Thymus (tissue), 14 donors: ENCODE data around the gene FDPS. TPM values are rescaled to one million over a fixed set of nuclear protein-coding genes. Genes with fewer than 3 reads are reported as not detected.

ENCODE experiments used
- DNase-seq, 9 donors: peaks; one replicate each; pipeline ENCODE4 v3.0.0-alpha.2; 2013; ENCODE audit warnings: low spot score in 9 of 9, low read depth in 6 of 9, missing footprints in 1 of 9
- H3K27ac ChIP-seq, 2 donors: one replicate each; pipeline ENCODE4 v1.5.1; 2013; ENCODE audit warnings: control low read depth in 1 of 2, low read depth in 1 of 2, low read length in 1 of 2, mild to moderate bottlenecking in 1 of 2, moderate library complexity in 1 of 2
- H3K27me3 ChIP-seq, 2 donors: one replicate each; pipeline ENCODE4 v1.5.1; 2013; ENCODE audit warnings: low read length in 1 of 2; ENCODE audit not compliant: control insufficient read depth in 2 of 2, insufficient read depth in 1 of 2
- H3K36me3 ChIP-seq, 2 donors: one replicate each; pipeline ENCODE4 v1.5.1; 2013; ENCODE audit warnings: low read length in 1 of 2, mild to moderate bottlenecking in 1 of 2, moderate library complexity in 1 of 2; ENCODE audit not compliant: control insufficient read depth in 2 of 2, insufficient read depth in 2 of 2
- H3K4me1 ChIP-seq, 2 donors: one replicate each; pipeline ENCODE4 v1.5.1; 2013; ENCODE audit warnings: low read length in 2 of 2; ENCODE audit not compliant: control insufficient read depth in 2 of 2, insufficient read depth in 2 of 2
- H3K4me3 ChIP-seq, 2 donors: one replicate each; pipeline ENCODE4 v1.5.1; 2013; ENCODE audit warnings: low read length in 2 of 2, control low read depth in 1 of 2, mild to moderate bottlenecking in 1 of 2
- H3K9me3 ChIP-seq, 2 donors: one replicate each; pipeline ENCODE4 v1.5.1; 2013; ENCODE audit warnings: low read length in 1 of 2, mild to moderate bottlenecking in 1 of 2; ENCODE audit not compliant: control insufficient read depth in 2 of 2, insufficient read depth in 1 of 2
- WGBS: extraction: QIAGEN DNeasy Blood & Tissue Kit; methylation state at CpG from one replicate; pipeline ENCODE4 v1.1.7; 2013; 5-methylcytosine and 5-hydroxymethylcytosine counted together
- long read RNA-seq, 10 donors: transcript quantifications; one replicate each; lab custom pipeline, GENCODE V29; 2026
- polyA plus RNA-seq: library from polyadenylated mRNA; stranded (reverse); fragments of 200-250 nt; gene quantifications from one replicate; pipeline ENCODE4 v1.2.3, GENCODE V29; 2013
- total RNA-seq: library from RNA; stranded (reverse); fragments of 120-200 nt; gene quantifications from one replicate; pipeline ENCODE4 v1.2.4, GENCODE V29; 2013
- donor health status: healthy.

FDPS gene
- total RNA-seq (175 TPM), polyA plus RNA-seq (119 TPM)
- long read RNA-seq, donor 1, partial matches to known transcripts: 0 of 7 reads
- long read RNA-seq, donor 1, other reads (novel, unspliced or antisense): 0 of 7 reads
- long read RNA-seq, donor 2, transcript FDPS-214 (2 exons, 475 nt): minor isoform, 7 of 242 reads
- long read RNA-seq, donor 2, transcript FDPS-206 (10 exons, 1,178 nt): major isoform, 38 of 242 reads
- long read RNA-seq, donor 2, transcript FDPS-203 (10 exons, 1,256 nt): minor isoform, 33 of 242 reads
- long read RNA-seq, donor 2, transcript FDPS-215 (4 exons, 680 nt): minor isoform, 6 of 242 reads
- long read RNA-seq, donor 2, partial matches to known transcripts: 138 of 242 reads
- long read RNA-seq, donor 2, other reads (novel, unspliced or antisense): 0 of 242 reads
- long read RNA-seq, donor 3, transcript FDPS-214 (2 exons, 475 nt): minor isoform, 16 of 169 reads
- long read RNA-seq, donor 3, transcript FDPS-203 (10 exons, 1,256 nt): major isoform, 35 of 169 reads
- long read RNA-seq, donor 3, transcript FDPS-206 (10 exons, 1,178 nt): minor isoform, 33 of 169 reads
- long read RNA-seq, donor 3, transcript FDPS-215 (4 exons, 680 nt): minor isoform, 5 of 169 reads
- long read RNA-seq, donor 3, partial matches to known transcripts: 75 of 169 reads
- long read RNA-seq, donor 3, other reads (novel, unspliced or antisense): 0 of 169 reads
- long read RNA-seq, donor 4, transcript FDPS-206 (10 exons, 1,178 nt): minor isoform, 9 of 60 reads
- long read RNA-seq, donor 4, transcript FDPS-214 (2 exons, 475 nt): minor isoform, 7 of 60 reads
- long read RNA-seq, donor 4, transcript FDPS-203 (10 exons, 1,256 nt): major isoform, 10 of 60 reads
- long read RNA-seq, donor 4, partial matches to known transcripts: 27 of 60 reads
- long read RNA-seq, donor 4, other reads (novel, unspliced or antisense): 0 of 60 reads
- long read RNA-seq, donor 5, transcript FDPS-215 (4 exons, 680 nt): minor isoform, 5 of 158 reads
- long read RNA-seq, donor 5, transcript FDPS-214 (2 exons, 475 nt): minor isoform, 14 of 158 reads
- long read RNA-seq, donor 5, transcript FDPS-206 (10 exons, 1,178 nt): major isoform, 33 of 158 reads
- long read RNA-seq, donor 5, transcript FDPS-203 (10 exons, 1,256 nt): minor isoform, 26 of 158 reads
- long read RNA-seq, donor 5, partial matches to known transcripts: 63 of 158 reads
- long read RNA-seq, donor 5, other reads (novel, unspliced or antisense): 0 of 158 reads
- long read RNA-seq, donor 6, transcript FDPS-215 (4 exons, 680 nt): minor isoform, 5 of 116 reads
- long read RNA-seq, donor 6, transcript FDPS-206 (10 exons, 1,178 nt): major isoform, 28 of 116 reads
- long read RNA-seq, donor 6, transcript FDPS-203 (10 exons, 1,256 nt): minor isoform, 22 of 116 reads
- long read RNA-seq, donor 6, partial matches to known transcripts: 50 of 116 reads
- long read RNA-seq, donor 6, other reads (novel, unspliced or antisense): 0 of 116 reads
- long read RNA-seq, donor 7, transcript FDPS-206 (10 exons, 1,178 nt): major isoform, 19 of 74 reads
- long read RNA-seq, donor 7, transcript FDPS-214 (2 exons, 475 nt): minor isoform, 7 of 74 reads
- long read RNA-seq, donor 7, transcript FDPS-203 (10 exons, 1,256 nt): minor isoform, 14 of 74 reads
- long read RNA-seq, donor 7, partial matches to known transcripts: 24 of 74 reads
- long read RNA-seq, donor 7, other reads (novel, unspliced or antisense): 5 of 74 reads
- long read RNA-seq, donor 8, transcript FDPS-206 (10 exons, 1,178 nt): major isoform, 11 of 20 reads
- long read RNA-seq, donor 8, transcript FDPS-203 (10 exons, 1,256 nt): minor isoform, 5 of 20 reads
- long read RNA-seq, donor 8, partial matches to known transcripts: 0 of 20 reads
- long read RNA-seq, donor 8, other reads (novel, unspliced or antisense): 0 of 20 reads
- long read RNA-seq, donor 9, transcript FDPS-206 (10 exons, 1,178 nt): minor isoform, 19 of 75 reads
- long read RNA-seq, donor 9, transcript FDPS-203 (10 exons, 1,256 nt): major isoform, 25 of 75 reads
- long read RNA-seq, donor 9, partial matches to known transcripts: 21 of 75 reads
- long read RNA-seq, donor 9, other reads (novel, unspliced or antisense): 0 of 75 reads
- long read RNA-seq, donor 10, transcript FDPS-203 (10 exons, 1,256 nt): major isoform, 17 of 56 reads
- long read RNA-seq, donor 10, transcript FDPS-214 (2 exons, 475 nt): minor isoform, 5 of 56 reads
- long read RNA-seq, donor 10, transcript FDPS-206 (10 exons, 1,178 nt): minor isoform, 11 of 56 reads
- long read RNA-seq, donor 10, partial matches to known transcripts: 16 of 56 reads
- long read RNA-seq, donor 10, other reads (novel, unspliced or antisense): 0 of 56 reads

- H3K27ac ChIP-seq: peak within 1 kb of the TSS; percentile 93 to 94
- WGBS: under 1% methylated on average over 51 of the region's 51 CpGs
Measured at GRCh38 chr1:155308493-155309422, at the start of gene FDPS. TSS of gene FDPS (plus strand) at chr1:155308866. CDS start at chr1:155309790, 924 bp downstream.

GRCh38 chr1:155260276-155260675, 48.4 kb upstream of the FDPS start:
- H3K27me3 ChIP-seq: no peaks in the 10 kb centered on the region
- over 99% methylated on average over 5 of the region's 5 CpGs for WGBS
- no peak for DNase-seq
- no peaks in the 10 kb centered on the region for H3K9me3 ChIP-seq
- H3K4me3 ChIP-seq: no peak overlapping the region
- peaks cover 28 to 61% of the 10 kb centered on the region in 2 donors for H3K36me3 ChIP-seq
- H3K4me1 ChIP-seq: peaks cover 13 to 26% of the 10 kb centered on the region in 2 donors
- H3K27ac ChIP-seq: no peak overlapping the region

More at GRCh38 chr1:155308493-155309422, at the start of gene FDPS:
- peaks cover 23 to 25% of the 10 kb centered on the region in 2 donors for H3K36me3 ChIP-seq
- H3K27me3 ChIP-seq: no peaks in the 10 kb centered on the region
- peak; percentile 89 to 99 (median 96) for DNase-seq
- H3K4me1 ChIP-seq: peaks cover 6 to 26% of the 10 kb centered on the region in 2 donors
- peak within 1 kb of the TSS; percentile 83 to 97 for H3K4me3 ChIP-seq
- peaks cover 0 to 2% of the 10 kb centered on the region in 2 donors for H3K9me3 ChIP-seq

- no peaks in the 10 kb centered on the region for H3K9me3 ChIP-seq
- peak overlapping the region; percentile 86 to 88 for H3K4me3 ChIP-seq
- H3K36me3 ChIP-seq: peaks cover 33 to 67% of the 10 kb centered on the region in 2 donors
- H3K27me3 ChIP-seq: no peaks in the 10 kb centered on the region
- 1% methylated on average over 9 of the region's 9 CpGs for whole genome bisulfite sequencing
- H3K4me1 ChIP-seq: peaks cover 9 to 18% of the 10 kb centered on the region in 2 donors
- DNase-seq: peak in 2 of 9 donors; percentile 23 to 41
- peak overlapping the region; percentile 67 to 86 for H3K27ac ChIP-seq
Measured at GRCh38 chr1:155261493-155261851, 47.2 kb upstream of the FDPS start.

- DNase-seq: peak; percentile 70 to 92 (median 84)
- Histone ChIP-seq H3K27ac (peak within 1 kb of the TSS; percentile 67 to 86), H3K27me3 (no peaks in the 10 kb centered on the region), H3K4me3 (peak within 1 kb of the TSS; percentile 86 to 88), H3K36me3 (peaks cover 32 to 69% of the 10 kb centered on the region in 2 donors), H3K4me1 (peaks cover 9 to 18% of the 10 kb centered on the region in 2 donors), H3K9me3 (no peaks in the 10 kb centered on the region)
- 3% methylated on average over 47 of the region's 47 CpGs for WGBS
Measured at GRCh38 chr1:155261852-155262673, 46.6 kb upstream of the FDPS start, which contains the start of gene SCAMP3. TSS of gene SCAMP3 (minus strand) at chr1:155262360. CDS start at chr1:155262151, 209 bp downstream.

- Histone ChIP-seq H3K9me3 (no peaks in the 10 kb centered on the region), H3K36me3 (peaks cover 38 to 75% of the 10 kb centered on the region in 2 donors), H3K27me3 (no peaks in the 10 kb centered on the region), H3K27ac (no peak overlapping the region), H3K4me3 (no peak overlapping the region), H3K4me1 (peaks cover 9 to 18% of the 10 kb centered on the region in 2 donors)
- DNase-seq: no peak
- over 99% methylated on average over 11 of the region's 11 CpGs for WGBS
Measured at GRCh38 chr1:155263067-155263466, 45.6 kb upstream of the FDPS start.

GRCh38 chr1:155266553-155266952, 42.1 kb upstream of the FDPS start:
- peaks cover 63 to 85% of the 10 kb centered on the region in 2 donors for H3K36me3 ChIP-seq
- WGBS: 96% methylated on average over 6 of the region's 6 CpGs

More at GRCh38 chr1:155266553-155266952, 42.1 kb upstream of the FDPS start:
- no peaks in the 10 kb centered on the region for H3K9me3 ChIP-seq
- no peak overlapping the region for H3K27ac ChIP-seq
- H3K27me3 ChIP-seq: no peaks in the 10 kb centered on the region
- DNase-seq: no peak
- H3K4me1 ChIP-seq: peaks cover 5 to 8% of the 10 kb centered on the region in 2 donors
- H3K4me3 ChIP-seq: no peak overlapping the region
